HG03432 (cell line): ENCODE results near the gene STIM1.
"Not testable (repeated sequence)": the region's sequence is repeated elsewhere in the genome, so short reads cannot be mapped to it uniquely, and the experiment has no call there.

Experiments used
- ATAC-seq: cut with Tn5 transposase; IDR thresholded peaks from one replicate; pipeline ENCODE4 v1.9.1; 2021; ENCODE audit warnings: mild to moderate bottlenecking, moderate library complexity; ENCODE audit not compliant: unreplicated experiment

Gene STIM1

DNA sequence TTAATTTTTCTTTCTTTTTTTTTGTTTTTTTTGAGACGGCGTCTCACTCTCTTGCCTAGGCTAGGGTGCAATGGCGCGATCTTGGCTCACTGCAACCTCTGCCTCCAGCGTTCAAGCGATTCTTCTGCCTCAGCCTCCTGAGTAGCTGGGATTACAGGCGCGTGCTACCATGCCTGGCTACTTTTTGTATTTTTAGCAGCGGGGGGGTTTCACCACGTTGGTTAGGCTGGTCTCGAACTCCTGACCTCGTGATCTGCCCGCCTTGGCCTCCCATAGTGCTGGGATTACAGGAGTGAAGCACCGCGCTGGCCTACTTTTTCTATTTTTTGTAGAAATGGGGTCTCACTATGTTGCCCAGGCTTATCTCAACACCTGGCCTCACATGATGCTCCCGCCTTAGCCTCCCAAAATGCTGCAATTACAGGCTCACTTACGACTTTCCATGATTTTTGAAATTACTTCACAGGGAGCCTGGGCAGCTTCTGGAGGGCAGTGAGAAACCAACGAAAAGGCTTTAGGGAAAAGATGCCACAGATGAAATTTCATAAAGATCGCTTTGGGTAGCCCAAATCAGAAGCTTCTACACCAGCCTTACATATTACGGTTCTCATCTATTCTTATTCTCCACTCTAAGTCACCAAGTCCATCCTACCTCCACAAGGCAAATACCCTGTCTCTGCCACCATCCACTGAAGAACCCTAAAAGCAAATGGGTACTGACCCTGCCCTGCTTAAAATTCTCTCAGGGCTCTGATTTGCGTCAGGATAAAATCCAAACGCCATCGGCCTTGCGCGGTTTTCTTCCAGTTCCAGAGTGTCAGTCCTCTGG, 238.3 kb downstream of the STIM1 start:
- no peak for ATAC-seq

DNA sequence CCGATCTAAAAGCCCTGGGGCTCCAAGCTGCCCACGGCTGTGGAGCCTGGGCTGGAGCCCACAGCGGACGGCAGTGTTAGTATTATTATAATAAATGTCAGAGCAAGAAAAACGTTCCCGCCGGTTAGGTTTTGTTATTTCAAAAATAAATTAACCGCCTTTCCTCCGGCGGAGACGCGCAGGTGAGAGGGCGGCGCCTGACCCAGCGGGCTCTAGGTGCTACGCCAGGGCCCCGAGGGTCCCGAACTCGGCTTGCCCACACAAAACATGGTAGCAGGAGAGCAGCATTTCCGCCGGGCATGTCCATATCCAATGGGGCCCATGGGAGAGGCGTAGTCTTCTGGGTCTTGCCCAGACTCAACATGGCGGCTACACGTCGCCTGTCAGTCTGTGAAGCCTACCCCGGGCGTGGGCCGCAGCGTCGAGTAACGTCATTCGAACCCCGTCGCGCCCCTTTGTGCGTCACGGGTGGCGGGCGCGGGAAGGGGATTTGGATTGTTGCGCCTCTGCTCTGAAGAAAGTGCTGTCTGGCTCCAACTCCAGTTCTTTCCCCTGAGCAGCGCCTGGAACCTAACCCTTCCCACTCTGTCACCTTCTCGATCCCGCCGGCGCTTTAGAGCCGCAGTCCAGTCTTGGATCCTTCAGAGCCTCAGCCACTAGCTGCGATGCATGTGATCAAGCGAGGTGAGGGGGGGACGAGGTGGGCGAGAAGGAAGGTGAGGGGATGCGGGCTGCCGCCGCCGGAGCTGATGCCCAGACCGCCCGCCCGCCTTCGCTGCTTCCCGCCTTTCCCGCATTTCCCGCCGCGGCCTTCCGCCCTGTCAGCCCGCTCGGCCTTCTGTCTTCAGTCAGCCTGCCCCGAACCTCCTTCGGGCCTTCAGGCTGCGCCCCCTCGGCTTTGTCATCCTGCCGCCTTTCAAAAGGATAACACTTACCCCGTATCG, 239.2 kb downstream of the STIM1 start, which contains the start of gene RRM1:
TSS of gene RRM1 (plus strand) at position 452 of the 944 bp plus-strand sequence. CDS start at position 666, 214 bp downstream.
- peak; percentile 95 for ATAC-seq

DNA sequence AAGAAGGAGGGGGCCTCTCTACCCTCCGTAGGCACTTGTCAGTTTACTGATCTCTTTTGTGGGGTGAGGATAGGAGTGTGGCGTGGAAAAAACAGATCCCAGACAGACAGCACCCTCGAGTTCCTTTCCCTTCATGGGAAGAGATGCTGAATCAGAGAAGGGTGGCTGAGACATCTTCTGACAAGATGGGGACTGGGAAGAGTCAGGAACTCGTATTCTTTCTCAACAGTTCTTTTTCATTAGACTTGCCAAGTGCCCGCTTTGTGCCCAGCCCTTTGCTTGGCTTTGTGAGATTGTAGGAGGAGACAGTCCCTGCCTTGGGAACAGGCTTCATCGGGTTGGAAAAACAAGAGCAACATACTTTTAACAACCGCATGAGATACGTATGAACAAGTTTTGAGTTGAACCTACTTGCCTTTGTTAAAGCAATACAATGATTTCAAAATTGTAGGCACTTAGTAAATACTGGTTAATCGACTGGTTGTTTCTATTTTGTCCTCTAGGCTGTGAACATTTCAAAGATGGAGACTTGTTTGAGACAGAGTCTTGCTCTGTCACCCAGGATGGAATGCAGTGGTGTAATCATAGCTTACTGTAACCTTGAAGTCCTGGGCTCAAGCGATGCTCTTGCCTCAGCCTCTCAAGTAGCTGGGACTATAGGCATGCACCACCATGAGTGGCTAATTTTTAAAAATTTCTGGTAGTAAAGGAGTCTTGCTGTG, 240.2 kb downstream of the STIM1 start:
- ATAC-seq, result no peak

DNA sequence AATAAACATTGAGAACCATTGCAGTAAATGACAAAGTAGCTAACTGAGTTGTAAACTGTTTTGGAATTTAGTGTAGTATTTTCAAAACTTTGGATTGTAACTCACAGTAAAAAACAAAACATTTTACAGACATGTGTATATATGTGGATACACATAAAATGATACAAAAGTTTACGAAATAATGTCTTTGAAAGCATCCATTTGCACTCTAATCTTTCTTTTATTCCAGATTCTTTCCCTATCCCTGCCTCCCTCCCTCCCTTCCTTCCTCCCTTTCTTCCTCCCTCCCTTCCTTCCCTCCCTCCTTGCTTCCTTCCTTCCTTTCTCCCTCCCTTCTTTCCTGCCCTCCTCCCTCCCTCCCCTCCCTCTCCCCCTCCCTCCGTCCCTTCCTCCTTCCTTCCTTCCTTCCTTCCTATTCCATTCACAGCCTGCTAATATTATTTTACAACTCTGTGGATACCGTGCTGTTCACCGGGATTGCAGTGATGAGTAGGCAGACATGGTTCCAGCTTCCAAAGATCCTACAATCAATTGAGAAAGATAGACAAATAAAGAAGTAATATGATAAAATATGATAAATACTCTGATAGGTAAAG, 242.7 kb downstream of the STIM1 start:
- no peak for ATAC-seq

DNA sequence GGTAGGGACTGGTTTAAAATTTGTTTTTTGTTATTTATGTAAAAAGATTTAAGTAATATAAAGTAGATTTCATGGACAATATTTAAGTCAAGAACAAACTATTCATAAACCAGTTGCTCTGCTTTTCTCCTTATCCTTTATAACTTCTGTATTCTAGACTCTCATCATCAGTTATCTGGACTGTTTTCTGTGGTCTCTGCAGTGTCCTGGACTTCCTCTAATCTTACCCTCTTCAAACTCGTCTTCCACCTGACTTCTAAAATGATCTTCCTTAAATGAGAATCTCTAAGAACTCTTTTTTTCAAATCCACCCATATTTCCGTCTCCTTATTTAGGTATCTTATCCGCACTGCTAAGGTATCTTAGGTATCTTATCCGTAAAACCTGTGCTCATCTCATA, 247.2 kb downstream of the STIM1 start:
- ATAC-seq, result no peak

DNA sequence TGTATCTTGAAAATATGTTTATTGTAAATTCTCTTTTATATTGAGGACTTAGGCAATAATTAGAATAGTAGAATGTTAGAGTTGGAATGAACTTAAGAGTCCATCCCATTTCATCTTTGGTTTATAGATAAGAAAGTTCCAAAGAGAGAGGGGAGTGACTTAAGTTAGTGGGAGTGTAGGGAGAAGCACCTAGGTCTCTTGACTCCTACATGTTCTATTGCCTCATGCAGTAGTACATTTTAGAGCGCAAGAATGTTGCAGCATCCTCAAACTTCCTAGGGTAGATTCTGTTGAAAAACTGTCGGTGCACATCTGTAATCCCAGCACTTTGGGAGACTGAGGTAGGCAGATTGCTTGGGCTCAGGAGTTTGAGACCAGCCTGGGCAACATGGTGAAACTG, 247.8 kb downstream of the STIM1 start:
- ATAC-seq, result no peak

DNA sequence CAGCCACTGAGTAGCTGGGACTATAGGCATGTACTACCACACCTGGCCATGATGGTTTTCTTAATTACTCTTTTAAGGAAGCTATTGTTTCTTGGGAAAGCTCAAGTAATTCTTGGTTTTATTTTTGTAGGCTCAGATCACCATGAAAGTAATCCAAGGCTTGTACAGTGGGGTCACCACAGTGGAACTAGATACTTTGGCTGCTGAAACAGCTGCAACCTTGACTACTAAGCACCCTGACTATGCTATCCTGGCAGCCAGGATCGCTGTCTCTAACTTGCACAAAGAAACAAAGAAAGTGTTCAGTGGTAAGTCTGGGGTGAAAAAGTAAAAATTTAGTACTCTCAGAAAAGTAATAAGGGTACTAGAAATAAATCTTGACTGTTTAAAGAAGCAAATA, 250.5 kb downstream of the STIM1 start:
- ATAC-seq, result no peak

DNA sequence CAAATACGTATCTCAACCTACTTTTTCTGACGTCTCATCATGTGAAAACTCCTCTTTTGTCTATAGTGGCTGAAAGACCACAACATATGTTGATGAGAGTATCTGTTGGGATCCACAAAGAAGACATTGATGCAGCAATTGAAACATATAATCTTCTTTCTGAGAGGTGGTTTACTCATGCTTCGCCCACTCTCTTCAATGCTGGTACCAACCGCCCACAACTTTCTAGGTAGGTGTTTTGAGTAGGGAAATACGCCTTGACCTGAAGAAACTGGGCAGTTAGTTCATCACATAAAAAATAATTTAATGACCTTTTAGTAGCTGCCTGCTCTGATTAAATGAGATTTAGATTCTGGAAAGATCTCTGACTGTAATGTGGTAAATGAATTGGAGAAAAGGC, 256.4 kb downstream of the STIM1 start:
- ATAC-seq, result no peak

DNA sequence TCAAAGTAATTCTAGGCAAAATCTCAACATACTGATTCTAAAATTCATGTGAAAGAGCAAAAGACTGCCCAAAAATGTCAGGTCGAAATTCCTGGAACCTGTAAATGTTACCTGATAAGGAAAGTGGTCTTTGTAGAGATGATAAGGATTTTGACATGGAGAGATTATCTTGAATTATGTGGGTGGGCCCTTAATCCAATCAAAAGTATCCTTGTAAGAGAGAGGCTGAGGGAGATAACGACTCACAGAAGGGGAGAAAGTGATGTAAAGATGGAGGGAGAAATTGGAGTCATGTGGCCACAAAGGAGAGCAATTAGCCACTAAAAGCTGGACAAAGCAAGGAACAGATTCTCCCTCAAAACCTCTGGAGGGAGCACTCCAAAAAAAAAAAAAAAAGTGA, 259.7 kb downstream of the STIM1 start:
- ATAC-seq, result no peak

DNA sequence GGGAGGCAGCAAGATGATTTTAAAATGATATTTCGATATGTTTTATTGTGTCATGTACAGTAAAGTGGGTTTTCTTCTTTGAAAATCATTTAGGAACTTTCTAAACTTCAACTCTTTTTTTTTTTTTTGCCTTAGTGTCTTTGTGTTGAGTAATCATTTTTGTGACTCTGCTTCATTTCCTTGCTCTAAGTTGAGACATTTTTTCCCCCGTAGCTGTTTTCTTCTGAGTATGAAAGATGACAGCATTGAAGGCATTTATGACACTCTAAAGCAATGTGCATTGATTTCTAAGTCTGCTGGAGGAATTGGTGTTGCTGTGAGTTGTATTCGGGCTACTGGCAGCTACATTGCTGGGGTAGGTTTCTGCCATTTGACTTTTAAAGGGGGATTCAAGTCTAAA, 262.6 kb downstream of the STIM1 start:
- no peak for ATAC-seq

DNA sequence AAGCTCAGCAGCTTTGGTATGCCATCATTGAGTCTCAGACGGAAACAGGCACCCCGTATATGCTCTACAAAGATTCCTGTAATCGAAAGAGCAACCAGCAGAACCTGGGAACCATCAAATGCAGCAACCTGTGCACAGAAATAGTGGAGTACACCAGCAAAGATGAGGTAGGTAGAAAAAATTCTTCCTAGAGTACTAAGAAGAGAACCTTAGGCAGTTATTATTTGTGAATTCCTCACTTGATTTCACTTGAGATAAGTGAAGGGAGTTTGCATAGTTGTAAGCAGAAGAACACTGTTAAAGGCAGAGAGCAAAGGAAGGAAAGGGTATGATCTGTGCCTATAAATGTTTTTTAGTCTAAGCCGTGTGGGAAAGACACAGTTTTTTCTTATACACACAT, 267.8 kb downstream of the STIM1 start:
- ATAC-seq, result no peak

DNA sequence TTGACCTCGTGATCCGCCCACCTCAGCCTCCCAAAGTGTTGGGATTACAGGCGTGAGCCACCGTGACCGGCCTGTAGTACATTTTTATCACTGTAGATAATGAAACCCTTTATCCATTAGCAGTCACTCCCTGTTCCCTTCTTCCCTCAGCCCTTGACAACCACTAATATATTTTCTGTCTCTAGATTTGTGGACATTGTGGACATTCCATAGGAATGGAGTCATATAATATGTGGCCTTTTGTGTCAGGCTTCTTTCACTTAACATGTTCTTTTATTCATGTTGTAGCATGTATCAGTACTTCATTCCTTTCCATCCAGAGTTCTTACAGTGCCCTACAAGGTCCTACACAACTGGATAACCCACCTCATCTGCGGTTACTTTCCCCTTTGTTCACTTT, 269.7 kb downstream of the STIM1 start:
- ATAC-seq, result no peak

DNA sequence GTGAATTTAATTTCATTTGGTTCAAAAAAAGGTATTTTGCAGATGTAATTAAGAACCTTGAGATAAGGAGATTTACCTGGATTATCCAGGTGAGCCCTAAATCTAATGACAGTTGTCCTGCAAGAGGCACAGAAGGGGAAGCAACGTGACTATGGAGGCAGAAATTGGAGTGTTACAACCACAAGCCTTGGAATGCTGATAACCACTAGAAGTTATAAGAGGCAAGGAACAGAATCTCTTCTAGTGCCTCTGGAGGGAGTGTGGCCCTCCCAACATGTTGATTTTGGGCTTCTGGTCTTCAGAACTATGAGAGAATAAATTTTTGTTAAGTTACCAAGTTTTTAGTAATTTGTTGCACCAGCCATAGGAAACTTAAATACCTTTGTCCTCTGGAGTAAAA, 271.9 kb downstream of the STIM1 start:
- no peak for ATAC-seq

DNA sequence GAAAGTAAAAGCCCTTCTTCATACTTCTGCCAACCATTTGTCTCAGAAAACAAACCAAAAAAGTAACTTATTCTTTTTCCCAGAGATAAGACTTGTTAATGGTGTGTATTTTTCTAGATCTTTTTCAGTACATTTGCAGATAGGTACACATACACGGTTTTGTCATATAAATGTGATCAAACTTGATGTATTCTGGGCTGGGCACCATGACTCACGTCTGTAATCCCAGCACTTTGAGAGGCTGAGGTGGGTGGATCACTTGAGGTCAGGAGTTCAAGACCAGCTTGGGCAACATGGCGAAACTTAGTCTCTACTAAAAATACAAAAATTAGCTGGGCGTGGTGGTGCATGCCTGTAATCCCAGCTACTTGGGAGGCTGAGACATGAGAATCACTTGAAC, 274.8 kb downstream of the STIM1 start:
- ATAC-seq, result not testable (repeated sequence)

DNA sequence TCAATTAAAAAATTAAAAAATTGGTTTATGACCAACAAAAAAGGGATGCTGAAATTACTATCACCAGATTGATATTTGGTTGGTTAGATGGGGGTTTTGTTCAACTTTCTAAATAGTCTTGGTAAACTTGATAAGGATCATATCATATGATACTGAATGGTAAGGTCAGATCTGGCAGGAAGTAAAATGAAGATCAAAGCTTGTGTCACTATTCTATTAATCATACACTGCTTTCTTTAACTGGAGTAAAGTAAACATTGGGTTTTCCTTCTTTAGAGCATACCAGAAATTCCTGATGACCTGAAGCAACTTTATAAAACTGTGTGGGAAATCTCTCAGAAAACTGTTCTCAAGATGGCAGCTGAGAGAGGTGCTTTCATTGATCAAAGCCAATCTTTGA, 279.3 kb downstream of the STIM1 start:
- no peak for ATAC-seq

DNA sequence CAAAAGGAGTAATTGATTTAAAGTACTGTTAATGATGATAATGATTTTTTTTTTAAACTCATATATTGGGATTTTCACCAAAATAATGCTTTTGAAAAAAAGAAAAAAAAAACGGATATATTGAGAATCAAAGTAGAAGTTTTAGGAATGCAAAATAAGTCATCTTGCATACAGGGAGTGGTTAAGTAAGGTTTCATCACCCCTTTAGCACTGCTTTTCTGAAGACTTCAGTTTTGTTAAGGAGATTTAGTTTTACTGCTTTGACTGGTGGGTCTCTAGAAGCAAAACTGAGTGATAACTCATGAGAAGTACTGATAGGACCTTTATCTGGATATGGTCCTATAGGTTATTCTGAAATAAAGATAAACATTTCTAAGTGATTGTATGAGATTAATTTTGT, 283.0 kb downstream of the STIM1 start:
- ATAC-seq, result no peak

DNA sequence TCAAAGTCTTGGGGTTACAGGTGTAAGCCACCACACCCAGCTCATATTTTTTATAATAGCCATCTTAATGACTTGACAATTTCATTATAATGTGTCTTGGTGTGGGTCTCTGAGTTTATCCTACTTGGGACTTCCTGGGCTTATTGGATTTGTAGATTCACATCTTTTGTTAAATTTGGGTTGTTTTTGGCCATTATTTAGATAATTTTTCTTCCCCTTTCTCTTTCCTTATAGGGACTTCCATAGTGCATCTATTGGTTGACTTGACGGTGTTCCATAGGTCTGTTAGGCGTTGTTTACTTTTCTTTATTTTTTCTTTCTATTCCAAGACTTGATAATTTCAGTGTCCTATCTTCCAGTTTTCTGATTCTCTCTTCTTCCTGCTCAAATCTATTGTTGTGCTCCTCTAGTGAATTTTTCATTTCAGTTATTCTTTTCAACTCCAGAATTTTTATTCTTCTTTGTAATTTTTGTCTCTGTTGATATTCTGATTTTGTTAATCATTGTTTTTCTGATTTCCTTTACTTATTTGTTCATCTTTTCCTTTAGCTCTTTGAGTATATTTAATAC, 284.7 kb downstream of the STIM1 start:
- ATAC-seq, result no peak
